H1 (cell line): Measurements from ENCODE around the gene ONECUT3. TPM values are rescaled to one million over a fixed set of nuclear protein-coding genes. Genes with fewer than 3 reads are reported as not detected.

ENCODE experiments used
- ATF2 ChIP-seq: IDR thresholded peaks from 2 replicates; pipeline ENCODE4 v1.6.1; 2012; ENCODE audit warnings: low read length, inconsistent platforms
- KDM4A ChIP-seq: IDR thresholded peaks from one replicate; pipeline ENCODE4 v1.7.1; 2012; ENCODE audit warnings: low read depth, mild to moderate bottlenecking, moderate library complexity, low read length, inconsistent platforms; ENCODE audit not compliant: severe bottlenecking
- NRF1 ChIP-seq: IDR thresholded peaks from 2 replicates; pipeline ENCODE4 v1.6.1; 2011; ENCODE audit warnings: mild to moderate bottlenecking, low read depth, low read length, improper control_type of control experiment
- SIX5 ChIP-seq: IDR thresholded peaks from 2 replicates; pipeline ENCODE4 v1.6.1; 2011; ENCODE audit warnings: mild to moderate bottlenecking, low read depth, low read length
- polyA plus RNA-seq, 7 experiments: library from polyadenylated mRNA; depleted of rRNA in 3 of 7; stranded (reverse) in 5 of 7; unstranded in 2 of 7; fragments of >200 nt in 5 of 7; fragments of 200-250 nt in 2 of 7; gene quantifications; 1 replicate in 5 of 7; 2 replicates in 1 of 7; 4 replicates in 1 of 7; pipeline versions ENCODE4 v1.2.1 to v1.2.3, GENCODE V29; 2011 to 2013; ENCODE audit warnings: missing spikeins in 2 of 7, mixed read lengths in 2 of 7
- total RNA-seq: library from RNA; stranded (reverse); fragmentation: NEBNext Ultra II Directional; extraction: Animal tissue kit (Norgen Biotek cat#: 25700); gene quantifications from 2 replicates; pipeline ENCODE4 v1.2.1, GENCODE V29; 2021

ONECUT3 gene
- total and polyA plus RNA-seq, 2 of the 8 experiments (the other 6 are each of a cell fraction or from before 2014, with no cell fraction given) = not detected

GRCh38 chr19:1739960-1740629 is 13.2 kb upstream of the ONECUT3 start (continued):
- TF ChIP-seq ATF2 (no peak), KDM4A (no peak), NRF1 (no peak), SIX5 (no peak)
